Activated CD4-positive, alpha-beta T cell treated with anti-CD3 and anti-CD28 coated beads, Interleukin-2, amount 50 U/mL, for 1 hour (primary cell): ENCODE measurements around the gene FBXW5.
A peak's percentile ranks its signal among the peaks of the same experiment; 100 is the strongest.

ENCODE experiments used
- DNase-seq: peaks from one replicate; pipeline ENCODE4 v3.0.0-alpha.2; 2020

FBXW5 gene

DNA sequence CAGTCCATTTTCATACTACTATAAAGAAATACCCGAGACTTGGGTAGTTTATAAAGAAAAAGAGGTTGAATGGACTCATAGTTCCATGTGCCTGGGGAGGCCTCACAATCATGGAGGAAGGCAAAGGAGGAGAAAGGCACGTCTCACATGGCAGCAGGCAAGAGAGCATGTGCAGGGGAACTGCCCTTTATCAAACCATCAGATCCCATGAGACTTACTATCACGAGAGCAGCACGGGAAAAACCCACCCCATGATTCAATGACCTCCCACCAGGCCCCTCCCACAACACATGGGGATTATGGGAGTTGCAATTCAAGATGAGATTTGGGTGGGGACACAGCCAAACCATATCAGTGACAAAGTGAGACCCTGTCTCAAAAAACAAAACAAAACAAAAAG is 38.3 kb downstream of the FBXW5 start:
- DNase-seq: no peak

GRCh38 chr9:136903041-136903554 is 41.4 kb downstream of the FBXW5 start:
- no peak for DNase-seq

- DNase-seq: peak; percentile 84
Observed at GRCh38 chr9:136902259-136902821, 42.2 kb downstream of the FBXW5 start.

GRCh38 chr9:136901516-136902258 is 42.9 kb downstream of the FBXW5 start:
- peak; percentile 69 for DNase-seq

DNA sequence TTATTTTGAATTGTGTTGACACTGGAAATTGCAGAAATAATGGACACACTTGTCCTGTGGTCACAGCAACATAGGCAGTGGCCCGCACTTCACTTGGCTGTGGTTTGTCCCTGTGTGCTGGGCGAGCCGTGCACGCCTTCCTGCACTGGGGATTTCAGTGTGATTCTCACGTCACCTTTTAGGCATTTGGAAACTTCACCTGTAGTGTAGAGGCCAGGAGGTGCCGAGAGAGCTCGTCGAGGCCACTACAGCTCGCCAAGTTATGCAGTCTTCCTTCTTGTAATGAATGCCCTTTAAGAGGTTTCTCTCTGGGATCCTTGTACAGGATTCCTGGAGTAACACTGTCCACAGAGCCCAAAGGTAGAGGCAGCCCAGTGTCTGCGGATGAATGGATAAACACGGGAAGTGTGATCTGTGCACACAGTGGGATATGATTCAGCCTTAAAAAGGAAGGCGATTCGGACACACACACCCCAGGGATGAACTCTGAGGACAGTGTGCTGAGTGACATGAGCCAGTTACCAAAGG is 43.5 kb downstream of the FBXW5 start:
- DNase-seq: no peak

DNA sequence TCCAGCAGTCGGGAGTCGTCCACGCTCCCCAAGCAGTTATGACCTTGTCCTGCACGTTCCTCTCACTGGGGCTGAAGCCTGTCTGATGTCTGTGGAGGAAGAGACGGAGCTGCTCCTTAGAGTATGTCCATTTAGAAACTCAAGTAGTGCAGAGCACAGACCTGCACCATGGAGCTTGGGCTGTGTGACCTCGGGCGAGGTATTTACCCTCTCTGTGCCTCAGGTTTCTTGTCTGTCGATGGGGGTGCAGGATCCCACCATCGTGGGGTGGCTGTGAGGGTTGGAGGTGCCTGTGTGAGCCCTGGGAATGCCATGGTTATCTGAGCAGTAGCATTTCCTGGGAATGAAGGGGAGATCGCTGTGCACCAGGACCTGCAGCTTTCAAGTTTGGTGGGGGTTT is 44.0 kb downstream of the FBXW5 start:
- DNase-seq: no peak

GRCh38 chr9:136899196-136899595 is 45.3 kb downstream of the FBXW5 start:
- DNase-seq: no peak

GRCh38 chr9:136898483-136899100 is 45.9 kb downstream of the FBXW5 start:
- no peak for DNase-seq

- DNase-seq: no peak
Observed at GRCh38 chr9:136896027-136896426, 48.5 kb downstream of the FBXW5 start.

DNA sequence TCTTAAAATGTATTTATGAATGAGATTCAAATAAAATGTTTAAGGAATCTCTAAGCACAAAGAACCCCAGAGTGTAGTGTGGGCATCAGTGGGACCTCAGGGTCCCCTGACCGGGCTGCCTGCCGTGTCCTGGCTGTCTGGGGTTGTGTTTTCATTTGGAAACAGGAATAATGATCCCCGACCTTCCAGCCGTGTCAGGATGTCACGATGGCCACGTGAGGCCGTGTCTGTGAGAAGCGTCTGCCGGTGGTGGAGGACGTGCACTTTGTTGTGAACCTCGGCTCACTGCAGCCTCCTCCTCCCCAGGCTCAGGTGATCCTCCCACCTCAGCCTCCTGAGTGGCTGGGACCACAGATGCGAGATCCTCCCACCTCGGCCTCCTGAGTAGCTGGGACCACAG is 53.9 kb downstream of the FBXW5 start:
- no peak for DNase-seq
